ENCODE measurements around the gene BFAR. TPM values are rescaled to one million over a fixed set of nuclear protein-coding genes. Genes with fewer than 3 reads are reported as not detected.

Gene BFAR
- total and polyA plus RNA-seq, 2 of the 8 experiments (the other 6 are each of a cell fraction or from before 2014, with no cell fraction given): 56.9 to 78.2 TPM

DNA sequence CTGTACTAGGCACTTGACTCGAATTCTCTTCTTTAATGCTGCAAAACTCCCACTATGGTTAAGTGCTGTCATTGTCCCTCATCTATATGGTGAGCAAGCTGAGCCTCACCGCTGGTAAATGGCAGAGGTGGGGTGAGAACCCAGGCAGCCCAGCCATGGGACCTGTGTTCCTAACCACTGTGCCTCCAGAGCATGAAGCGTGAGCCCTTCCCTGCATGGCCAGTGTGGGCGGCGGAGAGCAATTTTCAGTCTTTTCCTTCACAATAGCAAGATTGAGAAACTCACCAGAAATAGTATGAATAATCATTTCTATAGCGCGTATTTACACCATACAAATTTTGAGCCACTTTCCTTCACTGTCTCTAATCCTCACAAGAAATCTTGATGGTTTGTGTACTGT is 9.2 kb downstream of the BFAR start:
- Histone ChIP-seq H3K4me1 (replicated peaks in 1 of 4; ENCODE audit: control insufficient read depth in 3 of 4, insufficient read depth in 4 of 4, low read length in 3 of 4) (peaks cover 1 to 21% (median 7%) of the 10 kb centered on the region in 4 experiments), H3K4me2 (ENCODE audit: insufficient read depth in 1 of 2, low read depth in 2 of 2, low read length in 2 of 2) (no peak overlapping the region), H3K9me3 (ENCODE audit: insufficient read depth in 2 of 2, low read depth in 1 of 2, low read length in 1 of 2) (no peaks in the 10 kb centered on the region), H3K36me3 (ENCODE audit: control insufficient read depth in 2 of 4, insufficient read depth in 4 of 4, low read length in 3 of 4) (peaks cover 11 to 51% (median 26%) of the 10 kb centered on the region in 4 experiments), H2AFZ (ENCODE audit: low read length) (no peak overlapping the region), H3K27ac (ENCODE audit: low read depth, low read length) (no peak overlapping the region), H4K5ac (ENCODE audit: insufficient read length, low read depth, low read length) (peak overlapping the region; percentile 0), H3K23ac (ENCODE audit: insufficient read length) (no peak overlapping the region), H3K27me3 (replicated peaks in 1 of 4; ENCODE audit: control insufficient read depth in 3 of 4, extremely low read depth in 1 of 4, insufficient read depth in 3 of 4, low read length in 3 of 4) (no peaks in the 10 kb centered on the region), H3K9ac (replicated peaks in 1 of 4; ENCODE audit: extremely low read depth in 1 of 4, low read depth in 3 of 4, low read length in 3 of 4) (no peak overlapping the region), H2BK120ac (replicated peaks; ENCODE audit: low read depth, low read length) (no peak overlapping the region), H3K4ac (replicated peaks; ENCODE audit: insufficient read length, low read depth, low read length) (no peak overlapping the region), H3K79me2 (ENCODE audit: control insufficient read depth in 1 of 2, insufficient read depth in 2 of 2, low read length in 2 of 2) (peaks cover 13 to 79% of the 10 kb centered on the region in 2 experiments; a peak in 3 of 4 replicates), H4K8ac (ENCODE audit: extremely low read depth, insufficient read depth, low read length) (no peak overlapping the region), H3K23me2 (ENCODE audit: low read depth, low read length) (no peaks in the 10 kb centered on the region), H2BK15ac (ENCODE audit: low read length) (no peak overlapping the region), H2BK20ac (ENCODE audit: low read length) (no peak overlapping the region), H4K91ac (replicated peaks; ENCODE audit: insufficient read length, low read length) (no peak overlapping the region), H4K20me1 (replicated peaks in 1 of 2; ENCODE audit: control insufficient read depth in 1 of 2, insufficient read depth in 2 of 2, low read length in 2 of 2) (peaks cover 1 to 7% of the 10 kb centered on the region in 2 experiments), H2BK5ac (ENCODE audit: low read depth, low read length) (no peak overlapping the region), H2BK12ac (ENCODE audit: low read depth, low read length) (no peak overlapping the region), H3K14ac (ENCODE audit: insufficient read length) (no peak overlapping the region), H2AK5ac (ENCODE audit: low read depth, low read length) (no peak overlapping the region), H3K18ac (ENCODE audit: extremely low read depth, low read length) (no peak overlapping the region), H3K79me1 (ENCODE audit: low read depth, low read length) (peaks cover 3% of the 10 kb centered on the region), H3K4me3 (ENCODE audit: extremely low read depth in 1 of 4, insufficient read depth in 2 of 4, low read depth in 3 of 4, low read length in 4 of 4) (no peak overlapping the region), H3K56ac (replicated peaks; ENCODE audit: insufficient read length, low read depth, low read length) (no peak overlapping the region)
- FAIRE-seq (no peak), DNase-seq (ENCODE audit: low read depth in 1 of 2, low spot score in 2 of 2) (no peak)
- TF ChIP-seq, protein P1, sequence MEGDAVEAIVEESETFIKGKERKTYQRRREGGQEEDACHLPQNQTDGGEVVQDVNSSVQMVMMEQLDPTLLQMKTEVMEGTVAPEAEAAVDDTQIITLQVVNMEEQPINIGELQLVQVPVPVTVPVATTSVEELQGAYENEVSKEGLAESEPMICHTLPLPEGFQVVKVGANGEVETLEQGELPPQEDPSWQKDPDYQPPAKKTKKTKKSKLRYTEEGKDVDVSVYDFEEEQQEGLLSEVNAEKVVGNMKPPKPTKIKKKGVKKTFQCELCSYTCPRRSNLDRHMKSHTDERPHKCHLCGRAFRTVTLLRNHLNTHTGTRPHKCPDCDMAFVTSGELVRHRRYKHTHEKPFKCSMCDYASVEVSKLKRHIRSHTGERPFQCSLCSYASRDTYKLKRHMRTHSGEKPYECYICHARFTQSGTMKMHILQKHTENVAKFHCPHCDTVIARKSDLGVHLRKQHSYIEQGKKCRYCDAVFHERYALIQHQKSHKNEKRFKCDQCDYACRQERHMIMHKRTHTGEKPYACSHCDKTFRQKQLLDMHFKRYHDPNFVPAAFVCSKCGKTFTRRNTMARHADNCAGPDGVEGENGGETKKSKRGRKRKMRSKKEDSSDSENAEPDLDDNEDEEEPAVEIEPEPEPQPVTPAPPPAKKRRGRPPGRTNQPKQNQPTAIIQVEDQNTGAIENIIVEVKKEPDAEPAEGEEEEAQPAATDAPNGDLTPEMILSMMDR (IDR thresholded peaks at IDR 0.05; ENCODE audit: control extremely low read depth in 1 of 3, insufficient read depth in 1 of 3, low read depth in 1 of 3, low read length in 3 of 3): peak; percentile 19 to 46 (median 31); a peak in 3 of 4 replicates
- TF ChIP-seq KDM1A (IDR thresholded peaks at IDR 0.05; ENCODE audit: borderline replicate concordance, low read length): peak; percentile 26; the same call in 1 of the 2 replicates
- TF ChIP-seq GABPA (IDR thresholded peaks at IDR 0.05; ENCODE audit: borderline replicate concordance, insufficient read depth, low read length): no peak
- peak in 1 of 2 experiments; percentile 22; a peak in 1 of 3 replicates for TF ChIP-seq POLR2A (IDR thresholded peaks at IDR 0.05; ENCODE audit: control extremely low read depth in 1 of 2, low read depth in 2 of 2, low read length in 2 of 2)
- 0 out of 2 replicates have a peak, but pooled peaks have one; percentile 26 for TF ChIP-seq POLR2AphosphoS5 (IDR thresholded peaks at IDR 0.05; ENCODE audit: low read depth, low read length)
- no peak for TF ChIP-seq FOSL1 (IDR thresholded peaks at IDR 0.05; ENCODE audit: insufficient read depth, low read depth, low read length)
- no peak for TF ChIP-seq SP2 (IDR thresholded peaks at IDR 0.05; ENCODE audit: low read length)
- WGBS, 2 experiments (ENCODE audit: extremely low coverage in 1 of 2, insufficient coverage in 1 of 2, insufficient read length in 1 of 2, insufficient replicate concordance in 2 of 2, low coverage in 1 of 2, low lambda C conversion rate in 2 of 2, missing lambda C conversion rate in 1 of 2): 84% methylated on average over 7 of the region's 7 CpGs; no CpG with 5 or more reads in 1 of the 2 experiments
- ChIA-PET CTCF (ENCODE audit: partially characterized antibody) (interaction anchor here (0.9 to 1.0 kb wide), 3 partner anchors 12 to 33 kb away, joined by 3 read pairs; partner anchors contain the start of gene PARN), POLR2A (ENCODE audit: partially characterized antibody) (interaction anchor here (0.6 to 4.8 kb wide), 7 partner anchors 8 to 456 kb away, joined by 4 to 18 read pairs (median 7); partner anchors contain the start of genes BFAR and PARN)
